ENCODE measurements around the gene LRCH1. TPM values are rescaled to one million over a fixed set of nuclear protein-coding genes. Genes with fewer than 3 reads are reported as not detected.

The LRCH1 gene
- total RNA-seq, 1 donor = 6.9 TPM

DNA sequence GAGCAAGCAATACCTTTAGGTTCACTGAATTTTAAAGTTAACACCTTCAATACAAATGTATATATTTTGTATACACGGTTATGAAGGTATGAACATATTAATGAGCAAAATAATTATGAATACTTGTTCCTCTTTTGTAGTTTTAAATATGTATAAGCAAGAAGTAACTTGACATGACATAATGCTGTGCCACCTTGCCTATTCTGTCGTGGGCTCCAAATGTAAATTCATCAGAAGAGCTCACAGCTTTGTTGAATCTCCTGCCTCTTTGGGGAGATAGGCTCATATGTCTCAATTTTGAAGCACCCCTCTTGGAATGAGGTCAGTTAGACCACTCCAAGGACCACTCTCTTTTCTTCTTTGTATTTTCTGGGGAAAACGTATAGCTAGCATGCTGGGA lies 59.3 kb downstream of the LRCH1 start:
- H4K20me1 ChIP-seq (ENCODE audit: insufficient read depth, low read length) = peaks cover 20% of the 10 kb centered on the region
- H3K9me3 ChIP-seq (ENCODE audit: low read depth, low read length) = no peaks in the 10 kb centered on the region
- no peak overlapping the region for H3K4me2 ChIP-seq (ENCODE audit: insufficient read depth, low read length)
- H3K27ac ChIP-seq (ENCODE audit: low read depth, low read length) = no peak overlapping the region
- no peak for DNase-seq (ENCODE audit: insufficient read length, low spot score, missing footprints)
- H2AFZ ChIP-seq (ENCODE audit: low read length) = no peak overlapping the region
- peaks cover 65% of the 10 kb centered on the region for H3K79me2 ChIP-seq (ENCODE audit: insufficient read depth, low read length)
- H3K27me3 ChIP-seq (ENCODE audit: insufficient read depth, low read length) = no peaks in the 10 kb centered on the region
- TF ChIP-seq, protein P1, sequence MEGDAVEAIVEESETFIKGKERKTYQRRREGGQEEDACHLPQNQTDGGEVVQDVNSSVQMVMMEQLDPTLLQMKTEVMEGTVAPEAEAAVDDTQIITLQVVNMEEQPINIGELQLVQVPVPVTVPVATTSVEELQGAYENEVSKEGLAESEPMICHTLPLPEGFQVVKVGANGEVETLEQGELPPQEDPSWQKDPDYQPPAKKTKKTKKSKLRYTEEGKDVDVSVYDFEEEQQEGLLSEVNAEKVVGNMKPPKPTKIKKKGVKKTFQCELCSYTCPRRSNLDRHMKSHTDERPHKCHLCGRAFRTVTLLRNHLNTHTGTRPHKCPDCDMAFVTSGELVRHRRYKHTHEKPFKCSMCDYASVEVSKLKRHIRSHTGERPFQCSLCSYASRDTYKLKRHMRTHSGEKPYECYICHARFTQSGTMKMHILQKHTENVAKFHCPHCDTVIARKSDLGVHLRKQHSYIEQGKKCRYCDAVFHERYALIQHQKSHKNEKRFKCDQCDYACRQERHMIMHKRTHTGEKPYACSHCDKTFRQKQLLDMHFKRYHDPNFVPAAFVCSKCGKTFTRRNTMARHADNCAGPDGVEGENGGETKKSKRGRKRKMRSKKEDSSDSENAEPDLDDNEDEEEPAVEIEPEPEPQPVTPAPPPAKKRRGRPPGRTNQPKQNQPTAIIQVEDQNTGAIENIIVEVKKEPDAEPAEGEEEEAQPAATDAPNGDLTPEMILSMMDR (IDR thresholded peaks at IDR 0.05; ENCODE audit: extremely low read depth, low read depth, low read length) = no peak
- H3K4me1 ChIP-seq (ENCODE audit: insufficient read depth, low read length) = peaks cover 16% of the 10 kb centered on the region
- H3K4me3 ChIP-seq (ENCODE audit: insufficient read depth, low read length) = no peak overlapping the region
- H3K36me3 ChIP-seq (ENCODE audit: insufficient read depth, low read length) = no peaks in the 10 kb centered on the region

DNA sequence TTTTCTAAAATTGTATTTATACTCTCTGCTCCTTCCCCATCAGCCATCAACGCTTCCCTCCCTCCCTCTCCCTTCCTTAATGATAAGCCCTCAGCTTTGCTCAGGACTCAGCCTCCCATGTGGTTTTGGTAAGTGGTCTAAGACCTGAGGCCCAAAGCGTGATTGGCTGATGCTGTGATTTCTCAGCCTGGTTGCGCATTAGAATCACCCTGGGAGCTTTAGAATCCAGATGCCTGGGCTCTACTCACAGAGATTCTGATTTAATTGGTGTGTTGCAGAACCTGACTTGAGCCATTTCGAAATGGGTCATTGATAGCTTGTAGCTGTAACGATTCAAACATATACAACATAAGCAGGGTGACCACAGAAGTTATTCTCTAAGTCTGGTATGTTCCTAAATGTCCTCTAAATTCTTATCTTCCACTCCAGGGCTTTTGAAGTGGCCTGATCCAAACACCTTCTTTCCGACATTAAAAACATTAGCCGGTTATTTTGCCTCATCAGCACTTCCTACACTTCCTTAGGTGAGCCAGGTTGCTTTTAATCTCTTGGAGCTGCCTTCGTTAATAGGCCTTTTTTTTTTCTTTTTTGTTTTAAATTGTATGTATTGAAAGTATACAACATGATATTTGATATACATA lies 60.6 kb downstream of the LRCH1 start:
- Histone ChIP-seq H3K4me1 (ENCODE audit: insufficient read depth, low read length) (peaks cover 16% of the 10 kb centered on the region), H4K20me1 (ENCODE audit: insufficient read depth, low read length) (peaks cover 20% of the 10 kb centered on the region), H3K27me3 (ENCODE audit: insufficient read depth, low read length) (no peaks in the 10 kb centered on the region), H3K4me2 (ENCODE audit: insufficient read depth, low read length) (no peak overlapping the region), H3K27ac (ENCODE audit: low read depth, low read length) (no peak overlapping the region), H3K36me3 (ENCODE audit: insufficient read depth, low read length) (no peaks in the 10 kb centered on the region), H2AFZ (ENCODE audit: low read length) (no peak overlapping the region), H3K9me3 (ENCODE audit: low read depth, low read length) (no peaks in the 10 kb centered on the region), H3K4me3 (ENCODE audit: insufficient read depth, low read length) (no peak overlapping the region), H3K79me2 (ENCODE audit: insufficient read depth, low read length) (peaks cover 66% of the 10 kb centered on the region)
- TF ChIP-seq, protein P1 (IDR thresholded peaks at IDR 0.05; ENCODE audit: extremely low read depth, low read depth, low read length) = no peak
- DNase-seq (ENCODE audit: insufficient read length, low spot score, missing footprints) = no peak

DNA sequence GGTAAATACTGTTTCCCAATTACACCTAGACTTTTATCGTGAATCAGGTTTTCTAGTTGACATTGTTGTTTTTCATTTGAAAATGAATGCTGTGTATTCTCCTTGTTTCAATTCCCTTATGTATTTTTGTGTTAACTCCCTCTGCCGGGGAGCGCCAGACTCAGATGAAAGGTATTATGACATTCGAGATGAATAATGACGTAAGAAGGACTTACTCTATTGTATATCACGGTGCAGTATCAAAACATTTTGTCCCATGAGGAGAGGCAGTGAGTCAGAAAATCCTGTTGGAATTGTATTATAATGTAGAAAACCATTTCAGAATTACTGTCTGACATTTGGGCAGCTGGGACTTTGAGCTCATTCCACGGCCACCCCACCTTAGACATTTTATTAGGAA lies 61.6 kb downstream of the LRCH1 start:
- H4K20me1 ChIP-seq (ENCODE audit: insufficient read depth, low read length) = peaks cover 15% of the 10 kb centered on the region
- peak; percentile 80 for DNase-seq (ENCODE audit: insufficient read length, low spot score, missing footprints)
- H3K27me3 ChIP-seq (ENCODE audit: insufficient read depth, low read length) = no peaks in the 10 kb centered on the region
- no peak overlapping the region for H2AFZ ChIP-seq (ENCODE audit: low read length)
- H3K4me3 ChIP-seq (ENCODE audit: insufficient read depth, low read length) = no peak overlapping the region
- peaks cover 67% of the 10 kb centered on the region for H3K79me2 ChIP-seq (ENCODE audit: insufficient read depth, low read length)
- peak overlapping the region; percentile 53 for H3K27ac ChIP-seq (ENCODE audit: low read depth, low read length)
- peaks cover 16% of the 10 kb centered on the region for H3K4me1 ChIP-seq (ENCODE audit: insufficient read depth, low read length)
- peak overlapping the region; percentile 30 for H3K4me2 ChIP-seq (ENCODE audit: insufficient read depth, low read length)
- no peaks in the 10 kb centered on the region for H3K9me3 ChIP-seq (ENCODE audit: low read depth, low read length)
- TF ChIP-seq, protein P1 (IDR thresholded peaks at IDR 0.05; ENCODE audit: extremely low read depth, low read depth, low read length) = peak; percentile 27
- H3K36me3 ChIP-seq (ENCODE audit: insufficient read depth, low read length) = no peaks in the 10 kb centered on the region

DNA sequence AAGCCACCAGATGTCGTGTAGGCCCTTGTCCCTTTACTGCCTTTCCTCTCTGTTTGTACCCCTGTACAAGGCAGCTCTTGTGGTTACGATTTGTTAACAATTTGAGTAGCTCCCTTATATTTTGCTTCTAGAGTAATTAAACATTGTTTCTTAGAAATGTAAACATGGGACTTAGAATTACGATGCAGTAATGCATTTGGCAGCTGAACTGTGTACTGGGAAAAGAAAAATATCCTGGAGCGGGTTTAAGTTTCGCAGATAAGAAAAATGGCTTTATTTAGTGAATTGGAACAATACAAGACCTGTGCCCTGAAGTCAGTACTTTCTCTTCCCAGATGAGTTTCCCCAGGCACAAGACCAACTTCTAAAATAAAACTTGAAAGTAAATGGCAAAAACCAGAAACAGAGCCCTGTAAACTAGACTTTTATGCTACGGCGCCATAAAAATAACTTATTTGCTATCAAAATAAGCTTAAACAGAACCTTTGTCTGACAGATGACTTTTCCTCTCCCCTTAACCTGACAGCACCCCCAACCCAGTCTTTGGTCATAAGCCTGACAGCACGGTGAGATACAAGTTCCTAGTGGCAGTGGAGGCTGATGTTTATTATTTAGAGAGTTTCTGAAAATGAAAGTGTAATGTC lies 63.0 kb downstream of the LRCH1 start:
- peaks cover 18% of the 10 kb centered on the region for H4K20me1 ChIP-seq (ENCODE audit: insufficient read depth, low read length)
- TF ChIP-seq, protein P1 (IDR thresholded peaks at IDR 0.05; ENCODE audit: extremely low read depth, low read depth, low read length) = no peak
- no peaks in the 10 kb centered on the region for H3K9me3 ChIP-seq (ENCODE audit: low read depth, low read length)
- peak overlapping the region; percentile 53 for H3K27ac ChIP-seq (ENCODE audit: low read depth, low read length)
- DNase-seq (ENCODE audit: insufficient read length, low spot score, missing footprints) = peak; percentile 55
- peak overlapping the region; percentile 83 for H3K4me2 ChIP-seq (ENCODE audit: insufficient read depth, low read length)
- peak overlapping the region; percentile 60 for H3K4me3 ChIP-seq (ENCODE audit: insufficient read depth, low read length)
- no peaks in the 10 kb centered on the region for H3K27me3 ChIP-seq (ENCODE audit: insufficient read depth, low read length)
- H3K4me1 ChIP-seq (ENCODE audit: insufficient read depth, low read length) = peaks cover 16% of the 10 kb centered on the region
- no peaks in the 10 kb centered on the region for H3K36me3 ChIP-seq (ENCODE audit: insufficient read depth, low read length)
- peaks cover 69% of the 10 kb centered on the region for H3K79me2 ChIP-seq (ENCODE audit: insufficient read depth, low read length)
- H2AFZ ChIP-seq (ENCODE audit: low read length) = peak overlapping the region; percentile 57
